ENCODE data around the gene CMTM8.

The CMTM8 gene

GRCh38 chr3:32229565-32229964 is 8.9 kb upstream of the CMTM8 start:
- TF ChIP-seq CTCF (IDR thresholded peaks at IDR 0.05; ENCODE audit: borderline replicate concordance, insufficient read depth, low read depth, low read length): no peak
- no peak overlapping the region for H3K4me3 ChIP-seq (ENCODE audit: low read depth, low read length)

GRCh38 chr3:32236377-32236776 is 2.1 kb upstream of the CMTM8 start:
- TF ChIP-seq CTCF (IDR thresholded peaks at IDR 0.05; ENCODE audit: borderline replicate concordance, insufficient read depth, low read depth, low read length): no peak
- H3K4me3 ChIP-seq (ENCODE audit: low read depth, low read length): no peak overlapping the region

- no peak overlapping the region for H3K4me3 ChIP-seq (ENCODE audit: low read depth, low read length)
These were observed 619 bp upstream of the CMTM8 start for GRCh38 chr3:32237670-32238452.

GRCh38 chr3:32239307-32240158 is 1.1 kb downstream of the CMTM8 start:
- no peak overlapping the region for H3K4me3 ChIP-seq (ENCODE audit: low read depth, low read length)
- TF ChIP-seq CTCF (IDR thresholded peaks at IDR 0.05; ENCODE audit: borderline replicate concordance, insufficient read depth, low read depth, low read length): no peak

More at GRCh38 chr3:32237670-32238452, 619 bp upstream of the CMTM8 start:
- no peak for TF ChIP-seq CTCF (IDR thresholded peaks at IDR 0.05; ENCODE audit: borderline replicate concordance, insufficient read depth, low read depth, low read length)

GRCh38 chr3:32240159-32240545 is 1.7 kb downstream of the CMTM8 start:
- no peak overlapping the region for H3K4me3 ChIP-seq (ENCODE audit: low read depth, low read length)
- TF ChIP-seq CTCF (IDR thresholded peaks at IDR 0.05; ENCODE audit: borderline replicate concordance, insufficient read depth, low read depth, low read length): peak; percentile 41; the same call in 1 of the 2 replicates

DNA sequence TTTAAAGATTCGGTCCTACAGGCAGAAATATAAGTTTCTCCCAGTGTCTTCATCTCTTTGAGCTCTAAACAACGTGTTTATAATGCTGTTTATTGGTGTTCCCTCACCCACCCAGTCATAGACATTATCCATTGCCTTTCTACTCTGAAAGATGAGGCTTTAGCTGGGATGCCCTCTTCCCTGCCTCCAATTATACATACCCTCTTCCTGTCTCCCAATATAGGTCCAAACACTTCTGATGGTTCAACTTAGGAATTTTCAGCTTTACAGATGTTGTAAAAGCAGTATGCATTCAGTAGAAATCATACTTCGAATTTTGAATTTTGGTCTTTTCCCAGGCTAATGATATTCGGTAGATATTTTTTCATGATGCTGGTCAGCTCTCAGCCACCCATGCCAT is 2.6 kb downstream of the CMTM8 start:
- no peak overlapping the region for H3K4me3 ChIP-seq (ENCODE audit: low read depth, low read length)
- no peak for TF ChIP-seq CTCF (IDR thresholded peaks at IDR 0.05; ENCODE audit: borderline replicate concordance, insufficient read depth, low read depth, low read length)

Data from GM12875 (cell line).